Central memory CD8-positive, alpha-beta T cell (primary cell): ENCODE data around the gene KRTAP17-1.
"Not testable (repeated sequence)": the region's sequence is repeated elsewhere in the genome, so short reads cannot be mapped to it uniquely, and the experiment has no call there.

Experiments used
- ATAC-seq: fragments of 150-1000 bp; cut with Tn5 transposase; replicated peaks from 2 replicates; pipeline ENCODE4 v1.10.0; 2022; ENCODE audit warnings: mild to moderate bottlenecking, moderate FRiP score, moderate number of reproducible peaks; ENCODE audit not compliant: poor library complexity, severe bottlenecking; ENCODE audit errors: extremely low read depth
- DNase-seq, 2 donors: peaks; one replicate each; pipeline ENCODE4 v3.0.0; 2021; ENCODE audit warnings: low spot score in 2 of 2
- H3K27ac Mint-ChIP-seq: one replicate; pipeline ENCODE4 v1.8.0; 2022; ENCODE audit warnings: low read depth, mild to moderate bottlenecking, moderate library complexity, mixed read lengths
- H3K27me3 Mint-ChIP-seq: one replicate; pipeline ENCODE4 v1.8.0; 2022; ENCODE audit warnings: mixed read lengths
- H3K36me3 Mint-ChIP-seq: one replicate; pipeline ENCODE4 v1.8.0; 2022; ENCODE audit warnings: mild to moderate bottlenecking, moderate library complexity, mixed read lengths; ENCODE audit not compliant: insufficient read depth
- H3K4me1 Mint-ChIP-seq: one replicate; pipeline ENCODE4 v1.8.0; 2022; ENCODE audit warnings: mixed read lengths
- H3K4me3 Mint-ChIP-seq: one replicate; pipeline ENCODE4 v1.8.0; 2022; ENCODE audit warnings: mild to moderate bottlenecking, moderate library complexity, mixed read lengths
- H3K9me3 Mint-ChIP-seq: one replicate; pipeline ENCODE4 v1.8.0; 2022; ENCODE audit warnings: mixed read lengths

KRTAP17-1 gene

GRCh38 chr17:41284546-41284945, 31.0 kb downstream of the KRTAP17-1 start:
- no peaks in the 10 kb centered on the region for H3K36me3 Mint-ChIP-seq
- DNase-seq, result no peak
- no peak for ATAC-seq
- no peak overlapping the region for H3K4me3 Mint-ChIP-seq
- no peaks in the 10 kb centered on the region for H3K9me3 Mint-ChIP-seq
- peaks cover 6% of the 10 kb centered on the region for H3K4me1 Mint-ChIP-seq
- H3K27me3 Mint-ChIP-seq, result peaks cover 3% of the 10 kb centered on the region
- no peak overlapping the region for H3K27ac Mint-ChIP-seq

DNA sequence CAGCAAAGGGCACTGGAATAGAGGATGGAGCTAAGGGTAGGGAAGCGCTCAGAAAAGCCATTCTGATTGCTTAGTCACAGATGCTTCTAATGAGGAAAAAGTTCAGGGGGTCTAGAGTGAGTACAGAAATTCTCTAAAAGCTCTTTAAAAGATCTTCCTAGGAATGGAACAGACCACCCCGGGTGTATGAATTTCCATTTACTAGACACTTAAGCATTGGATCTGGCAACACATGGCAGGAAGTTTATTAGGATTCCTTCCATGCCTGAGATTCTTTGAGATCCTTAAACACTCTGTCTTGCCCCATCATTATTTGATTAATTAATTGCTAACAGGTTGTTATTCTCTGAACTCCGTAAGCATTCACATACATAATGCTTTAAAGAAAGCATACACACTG, 31.5 kb downstream of the KRTAP17-1 start:
- DNase-seq (no peak), ATAC-seq (no peak)
- no peak overlapping the region for H3K27ac Mint-ChIP-seq
- no peak overlapping the region for H3K4me3 Mint-ChIP-seq
- no peaks in the 10 kb centered on the region for H3K9me3 Mint-ChIP-seq
- H3K4me1 Mint-ChIP-seq, result peaks cover 6% of the 10 kb centered on the region
- H3K36me3 Mint-ChIP-seq, result no peaks in the 10 kb centered on the region
- peaks cover 8% of the 10 kb centered on the region for H3K27me3 Mint-ChIP-seq

- ATAC-seq, result no peak
- no peak overlapping the region for H3K4me3 Mint-ChIP-seq
- no peaks in the 10 kb centered on the region for H3K36me3 Mint-ChIP-seq
- peaks cover 38% of the 10 kb centered on the region for H3K27me3 Mint-ChIP-seq
- H3K9me3 Mint-ChIP-seq, result no peaks in the 10 kb centered on the region
- DNase-seq, result no peak
- no peak overlapping the region for H3K27ac Mint-ChIP-seq
- no peaks in the 10 kb centered on the region for H3K4me1 Mint-ChIP-seq
These were observed 37.1 kb downstream of the KRTAP17-1 start for GRCh38 chr17:41278176-41278955.

GRCh38 chr17:41275648-41276190, 39.8 kb downstream of the KRTAP17-1 start, which contains the start of gene KRTAP9-7:
Gene KRTAP9-7 (plus strand): TSS chr17:41275698. CDS start chr17:41275698, 0 bp downstream.
- peaks cover 47% of the 10 kb centered on the region for H3K27me3 Mint-ChIP-seq
- not testable (repeated sequence) for H3K27ac Mint-ChIP-seq, DNase-seq, H3K4me1 Mint-ChIP-seq, ATAC-seq, H3K9me3 Mint-ChIP-seq, H3K4me3 Mint-ChIP-seq, H3K36me3 Mint-ChIP-seq

GRCh38 chr17:41271858-41272257, 43.7 kb downstream of the KRTAP17-1 start:
- Mint-ChIP-seq H3K4me1 (no peaks in the 10 kb centered on the region), H3K4me3 (no peak overlapping the region)
- DNase-seq, result no peak

GRCh38 chr17:41271323-41271722, 44.2 kb downstream of the KRTAP17-1 start:
- not testable (repeated sequence) for H3K27ac Mint-ChIP-seq, H3K36me3 Mint-ChIP-seq, DNase-seq, H3K4me1 Mint-ChIP-seq, H3K4me3 Mint-ChIP-seq, H3K9me3 Mint-ChIP-seq, ATAC-seq
- peaks cover 42% of the 10 kb centered on the region for H3K27me3 Mint-ChIP-seq

More at GRCh38 chr17:41271858-41272257, 43.7 kb downstream of the KRTAP17-1 start:
- Mint-ChIP-seq H3K9me3 (no peaks in the 10 kb centered on the region), H3K27ac (no peak overlapping the region), H3K27me3 (peaks cover 42% of the 10 kb centered on the region), H3K36me3 (no peaks in the 10 kb centered on the region)
- ATAC-seq, result no peak

DNA sequence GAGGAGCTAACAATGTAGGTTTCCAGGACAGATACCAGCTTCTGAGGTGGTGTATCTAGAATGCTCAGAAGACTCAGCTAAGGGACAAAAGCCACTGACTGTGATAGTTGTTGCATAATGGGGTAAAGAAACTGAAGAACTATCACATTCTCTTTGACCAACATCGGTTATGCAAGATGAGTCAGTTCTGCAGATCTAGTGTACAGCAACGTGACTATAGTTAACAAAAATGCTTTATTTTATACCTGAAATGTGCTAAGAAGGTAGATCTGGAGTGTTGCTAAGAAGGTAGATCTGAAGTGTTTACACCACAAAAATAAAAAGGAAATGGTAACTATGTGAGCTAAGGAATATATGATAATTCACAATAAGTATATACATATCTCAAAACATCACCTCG, 47.8 kb downstream of the KRTAP17-1 start:
- ATAC-seq (no peak), DNase-seq (no peak)
- Mint-ChIP-seq H3K4me1 (no peaks in the 10 kb centered on the region), H3K4me3 (no peak overlapping the region), H3K36me3 (no peaks in the 10 kb centered on the region), H3K9me3 (no peaks in the 10 kb centered on the region), H3K27ac (no peak overlapping the region), H3K27me3 (peaks cover 45% of the 10 kb centered on the region)

GRCh38 chr17:41265078-41265477, 50.4 kb downstream of the KRTAP17-1 start, which contains the start of gene KRTAP9-6:
Gene KRTAP9-6 (plus strand): TSS chr17:41265378. CDS start chr17:41265378, 0 bp downstream.
- Mint-ChIP-seq H3K9me3 (no peaks in the 10 kb centered on the region), H3K36me3 (no peaks in the 10 kb centered on the region), H3K27ac (no peak within 1 kb of the TSS), H3K4me1 (peaks cover 5% of the 10 kb centered on the region), H3K27me3 (peaks cover 62% of the 10 kb centered on the region), H3K4me3 (no peak within 1 kb of the TSS)
- DNase-seq, result no peak
- ATAC-seq, result no peak
